ENCODE results near the gene TOB1.

DNA sequence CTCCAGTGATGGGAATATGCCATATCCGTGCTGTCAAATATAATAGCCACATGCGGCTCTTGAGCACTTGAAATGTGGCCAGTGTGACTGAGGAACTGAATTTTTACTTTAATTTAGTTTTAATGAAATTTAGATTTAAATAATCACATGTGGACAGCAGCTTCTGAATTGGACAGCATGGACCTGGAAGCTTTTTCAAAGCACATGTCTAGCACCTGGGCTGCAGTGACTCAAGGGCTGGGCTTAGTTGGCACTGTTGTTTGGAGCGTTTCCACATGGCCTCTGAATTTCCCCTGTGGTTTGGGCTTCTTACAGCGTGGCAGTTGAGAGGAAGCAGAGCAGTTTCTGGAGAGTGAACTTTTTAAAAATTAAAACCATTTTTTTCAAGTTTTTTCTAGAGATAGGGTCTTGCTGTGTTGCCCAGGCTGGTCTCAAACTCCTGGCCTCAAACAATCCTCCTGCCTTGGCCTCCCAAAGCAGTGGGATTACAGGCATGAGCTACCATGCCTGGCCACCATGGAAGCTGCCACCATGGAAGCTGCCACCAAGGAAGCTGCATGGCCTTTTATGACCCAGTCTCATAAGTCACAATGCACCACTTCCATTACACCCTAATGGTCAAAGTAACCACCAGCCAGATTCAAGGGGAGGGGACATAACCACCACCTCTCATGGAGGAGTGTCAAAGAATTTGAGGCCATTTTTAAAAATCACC, 6.7 kb upstream of the TOB1 start:
- TF ChIP-seq, protein P1, sequence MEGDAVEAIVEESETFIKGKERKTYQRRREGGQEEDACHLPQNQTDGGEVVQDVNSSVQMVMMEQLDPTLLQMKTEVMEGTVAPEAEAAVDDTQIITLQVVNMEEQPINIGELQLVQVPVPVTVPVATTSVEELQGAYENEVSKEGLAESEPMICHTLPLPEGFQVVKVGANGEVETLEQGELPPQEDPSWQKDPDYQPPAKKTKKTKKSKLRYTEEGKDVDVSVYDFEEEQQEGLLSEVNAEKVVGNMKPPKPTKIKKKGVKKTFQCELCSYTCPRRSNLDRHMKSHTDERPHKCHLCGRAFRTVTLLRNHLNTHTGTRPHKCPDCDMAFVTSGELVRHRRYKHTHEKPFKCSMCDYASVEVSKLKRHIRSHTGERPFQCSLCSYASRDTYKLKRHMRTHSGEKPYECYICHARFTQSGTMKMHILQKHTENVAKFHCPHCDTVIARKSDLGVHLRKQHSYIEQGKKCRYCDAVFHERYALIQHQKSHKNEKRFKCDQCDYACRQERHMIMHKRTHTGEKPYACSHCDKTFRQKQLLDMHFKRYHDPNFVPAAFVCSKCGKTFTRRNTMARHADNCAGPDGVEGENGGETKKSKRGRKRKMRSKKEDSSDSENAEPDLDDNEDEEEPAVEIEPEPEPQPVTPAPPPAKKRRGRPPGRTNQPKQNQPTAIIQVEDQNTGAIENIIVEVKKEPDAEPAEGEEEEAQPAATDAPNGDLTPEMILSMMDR (IDR thresholded peaks at IDR 0.05; ENCODE audit: insufficient read depth, low read length, poor library complexity, severe bottlenecking), result no peak
- no peak for TF ChIP-seq EZH2phosphoT487 (conservative IDR thresholded peaks at IDR 0.05; ENCODE audit: low read length)

All from SU-DHL-6 (cell line).